HG03469 (cell line): ENCODE results near the gene HHIPL1.

Experiments used
- ATAC-seq: cut with Tn5 transposase; IDR thresholded peaks from one replicate; pipeline ENCODE4 v1.9.1; 2021; ENCODE audit warnings: mild to moderate bottlenecking, moderate library complexity, moderate number of reproducible peaks; ENCODE audit not compliant: unreplicated experiment

Gene HHIPL1

GRCh38 chr14:99727096-99727870, 82.4 kb downstream of the HHIPL1 start:
- no peak for ATAC-seq

DNA sequence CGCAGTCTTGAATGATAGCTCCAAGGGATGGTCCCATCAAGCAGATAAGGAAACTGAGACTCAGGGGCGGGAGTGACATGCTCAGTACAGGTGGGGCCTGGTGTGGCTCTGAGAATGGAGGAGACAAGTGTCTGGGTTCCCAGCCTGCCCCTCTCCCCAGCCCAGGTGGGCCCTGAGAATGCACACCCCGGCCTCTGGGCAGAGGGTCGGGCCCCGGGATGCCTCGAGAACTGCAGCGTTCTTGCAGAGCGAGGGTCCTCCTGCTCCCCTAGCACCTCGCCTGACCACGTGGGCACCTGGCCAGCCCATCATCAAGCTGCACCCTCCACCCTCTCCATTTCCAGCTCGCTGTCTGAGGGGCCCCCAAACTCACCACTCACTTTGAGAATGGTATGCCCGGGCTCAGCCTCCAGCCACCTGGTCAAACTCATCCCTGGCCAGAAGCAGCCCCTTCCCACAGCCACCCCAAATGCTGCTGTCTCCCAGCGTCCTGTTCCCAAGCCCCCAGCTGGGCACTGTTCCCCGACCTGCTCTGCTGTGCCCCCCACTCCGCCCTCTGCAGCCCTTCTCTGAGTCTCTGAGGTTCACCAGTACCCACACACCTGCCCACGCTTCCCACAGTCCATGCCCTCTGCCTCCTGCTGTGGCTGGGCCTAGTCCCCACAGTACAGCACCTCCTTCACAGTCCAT, 83.4 kb downstream of the HHIPL1 start:
- no peak for ATAC-seq

DNA sequence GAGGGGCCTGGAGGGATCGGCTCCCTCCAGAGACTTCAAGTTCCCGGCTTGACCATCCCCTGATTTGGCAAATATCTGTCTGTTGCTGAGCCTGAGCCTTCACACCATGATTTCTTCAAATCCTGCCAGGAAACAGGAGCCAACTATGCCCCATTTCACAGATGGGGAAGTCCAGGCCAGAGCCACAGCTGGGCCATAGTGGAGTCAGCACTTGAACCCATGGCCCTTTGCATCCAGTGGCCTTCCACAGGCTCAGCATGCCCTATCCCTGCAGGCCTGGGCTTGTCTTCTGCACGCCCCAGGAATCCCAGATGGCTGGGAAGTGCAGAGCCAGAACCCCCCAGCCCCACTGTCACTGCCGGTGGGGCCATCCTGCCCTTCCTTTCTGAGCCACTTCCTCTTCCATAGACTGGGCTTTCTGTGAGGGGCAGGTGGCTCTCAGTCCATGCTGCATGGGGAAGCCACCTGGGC, 84.1 kb downstream of the HHIPL1 start:
- no peak for ATAC-seq
